Right cardiac atrium (tissue), 5 donors: Measurements from ENCODE around the gene NYAP2. TPM values are rescaled to one million over a fixed set of nuclear protein-coding genes. Genes with fewer than 3 reads are reported as not detected.

Source experiments
- ATAC-seq, 2 donors: fragments of 200-7000 bp; cut with Tn5 transposase; one replicate each; pipeline versions ENCODE4 v1.8.0 to v1.9.1; 2020; ENCODE audit warnings: moderate library complexity in 2 of 2, mild to moderate bottlenecking in 1 of 2
- DNase-seq, 3 donors: peaks; one replicate each; pipeline ENCODE4 v3.0.0-alpha.2; 2020
- H3K27ac ChIP-seq: one replicate; pipeline ENCODE4 v1.5.1; 2013; ENCODE audit warnings: mild to moderate bottlenecking, low read length, control low read depth, moderate library complexity
- H3K27me3 ChIP-seq: one replicate; pipeline ENCODE4 v1.6.1; 2013; ENCODE audit not compliant: control insufficient read depth, insufficient read depth
- H3K4me1 ChIP-seq: one replicate; pipeline ENCODE4 v1.6.1; 2013; ENCODE audit warnings: low read length; ENCODE audit not compliant: control insufficient read depth, insufficient read depth
- H3K4me3 ChIP-seq: one replicate; pipeline ENCODE4 v1.5.1; 2013; ENCODE audit warnings: low read length, control low read depth
- H3K9me3 ChIP-seq: one replicate; pipeline ENCODE4 v1.6.1; 2013; ENCODE audit warnings: low read length; ENCODE audit not compliant: control insufficient read depth
- WGBS: extraction: QIAGEN DNeasy Blood & Tissue Kit; methylation state at CpG from one replicate; pipeline ENCODE4 v1.1.7; 2013; 5-methylcytosine and 5-hydroxymethylcytosine counted together
- intact Hi-C, 4 donors: fragments of 100-400 bp; cut with DNase I; formaldehyde crosslinking; loops; one replicate each; pipeline versions ENCODE4 v1.11.0 to v1.14.0; 2022 to 2023
- polyA plus RNA-seq: library from polyadenylated mRNA; stranded (reverse); fragments of 200-250 nt; gene quantifications from one replicate; pipeline ENCODE4 v1.2.3, GENCODE V29; 2013
- total RNA-seq, 4 donors: library from RNA; stranded (reverse); fragmentation: NEBNext Ultra II Directional; extraction: Animal tissue kit (Norgen Biotek cat#: 25700); gene quantifications; one replicate each; pipeline ENCODE4 v1.2.1, GENCODE V29; 2021
- donor health status: healthy with polysubstance abuse.
- donor health status: DM: no; HTN: yes; CAD: no.
- donor health status: DM: no; HTN: no; CAD: no.
- donor health status: DM: no; HTN: yes; CAD: no; lungs with severe emphysema.
- donor health status: DM: yes; HTN: yes; CAD: no.

The NYAP2 gene
- total and polyA plus RNA-seq, 5 donors, result not detected

GRCh38 chr2:225400546-225401400 is 1.3 kb downstream of the NYAP2 start:
- ATAC-seq (no peak), DNase-seq (no peak)
- no peaks in the 10 kb centered on the region for H3K4me1 ChIP-seq
- no peaks in the 10 kb centered on the region for H3K9me3 ChIP-seq
- no peak overlapping the region for H3K27ac ChIP-seq
- H3K4me3 ChIP-seq, result no peak overlapping the region
- intact Hi-C loops, result no loop called here
- H3K27me3 ChIP-seq, result no peaks in the 10 kb centered on the region
- 68% methylated on average over 9 of the region's 9 CpGs for WGBS

- H3K9me3 ChIP-seq, result no peaks in the 10 kb centered on the region
- ATAC-seq (no peak), DNase-seq (no peak)
- no peaks in the 10 kb centered on the region for H3K27me3 ChIP-seq
- no peak overlapping the region for H3K27ac ChIP-seq
- H3K4me1 ChIP-seq, result no peaks in the 10 kb centered on the region
- intact Hi-C loops, result no loop called here
- 26% methylated on average over 1 of the region's 1 CpG for WGBS
- H3K4me3 ChIP-seq, result no peak overlapping the region
These were observed 2.8 kb downstream of the NYAP2 start for GRCh38 chr2:225402210-225402776.

GRCh38 chr2:225411452-225411851 is 11.9 kb downstream of the NYAP2 start:
- ATAC-seq (no peak), DNase-seq (no peak)
- Histone ChIP-seq H3K27me3 (no peaks in the 10 kb centered on the region), H3K9me3 (no peaks in the 10 kb centered on the region), H3K4me3 (no peak overlapping the region), H3K27ac (no peak overlapping the region), H3K4me1 (no peaks in the 10 kb centered on the region)
- intact Hi-C loops, result no loop called here
- WGBS, result 76% methylated on average over 3 of the region's 3 CpGs

GRCh38 chr2:225413786-225414185 is 14.3 kb downstream of the NYAP2 start:
- no peaks in the 10 kb centered on the region for H3K9me3 ChIP-seq
- WGBS, result 30% methylated on average over 2 of the region's 2 CpGs
- ATAC-seq (no peak), DNase-seq (no peak)
- no peaks in the 10 kb centered on the region for H3K27me3 ChIP-seq
- no peak overlapping the region for H3K4me3 ChIP-seq
- intact Hi-C loops, result no loop called here
- H3K27ac ChIP-seq, result no peak overlapping the region
- no peaks in the 10 kb centered on the region for H3K4me1 ChIP-seq

GRCh38 chr2:225414902-225415301 is 15.4 kb downstream of the NYAP2 start:
- intact Hi-C loops, result no loop called here
- no peak for ATAC-seq
- Histone ChIP-seq H3K27me3 (no peaks in the 10 kb centered on the region), H3K9me3 (no peaks in the 10 kb centered on the region), H3K4me3 (no peak overlapping the region), H3K27ac (no peak overlapping the region), H3K4me1 (no peaks in the 10 kb centered on the region)
- 48% methylated on average over 1 of the region's 1 CpG for WGBS
- DNase-seq, result no peak

- no peaks in the 10 kb centered on the region for H3K27me3 ChIP-seq
- ATAC-seq, result no peak
- no peak overlapping the region for H3K27ac ChIP-seq
- no peaks in the 10 kb centered on the region for H3K9me3 ChIP-seq
- no peak overlapping the region for H3K4me3 ChIP-seq
- no peaks in the 10 kb centered on the region for H3K4me1 ChIP-seq
- DNase-seq, result no peak
- intact Hi-C loops, result no loop called here
- 86% methylated on average over 2 of the region's 2 CpGs for WGBS
These were observed 15.8 kb downstream of the NYAP2 start for GRCh38 chr2:225415341-225415740.

- H3K4me1 ChIP-seq, result no peaks in the 10 kb centered on the region
- intact Hi-C loops, result no loop called here
- no peak overlapping the region for H3K27ac ChIP-seq
- DNase-seq, result no peak
- H3K27me3 ChIP-seq, result no peaks in the 10 kb centered on the region
- no peak overlapping the region for H3K4me3 ChIP-seq
- H3K9me3 ChIP-seq, result no peaks in the 10 kb centered on the region
- whole genome bisulfite sequencing, result 60% methylated on average over 2 of the region's 2 CpGs
- no peak for ATAC-seq
These were observed 16.3 kb downstream of the NYAP2 start for GRCh38 chr2:225415792-225416191.

GRCh38 chr2:225416616-225417367 is 17.3 kb downstream of the NYAP2 start:
- Histone ChIP-seq H3K9me3 (no peaks in the 10 kb centered on the region), H3K27me3 (no peaks in the 10 kb centered on the region), H3K4me1 (no peaks in the 10 kb centered on the region), H3K27ac (no peak overlapping the region), H3K4me3 (no peak overlapping the region)
- no peak for DNase-seq
- intact Hi-C loops, result no loop called here
- no peak for ATAC-seq
- WGBS, result 73% methylated on average over 3 of the region's 3 CpGs

GRCh38 chr2:225419033-225419432 is 19.5 kb downstream of the NYAP2 start:
- no peaks in the 10 kb centered on the region for H3K27me3 ChIP-seq
- no peak for DNase-seq
- H3K4me1 ChIP-seq, result no peaks in the 10 kb centered on the region
- H3K4me3 ChIP-seq, result no peak overlapping the region
- WGBS, result 89% methylated on average over 6 of the region's 6 CpGs
- H3K9me3 ChIP-seq, result no peaks in the 10 kb centered on the region
- H3K27ac ChIP-seq, result no peak overlapping the region
- no peak for ATAC-seq
- intact Hi-C loops, result no loop called here

GRCh38 chr2:225422145-225422544 is 22.6 kb downstream of the NYAP2 start:
- no peak for ATAC-seq
- no peaks in the 10 kb centered on the region for H3K9me3 ChIP-seq
- no peak overlapping the region for H3K27ac ChIP-seq
- 92% methylated on average over 2 of the region's 2 CpGs for WGBS
- H3K4me3 ChIP-seq, result no peak overlapping the region
- H3K27me3 ChIP-seq, result no peaks in the 10 kb centered on the region
- intact Hi-C loops, result no loop called here
- no peak for DNase-seq
- no peaks in the 10 kb centered on the region for H3K4me1 ChIP-seq

GRCh38 chr2:225425284-225425683 is 25.8 kb downstream of the NYAP2 start:
- intact Hi-C loops, result no loop called here
- WGBS, result 74% methylated on average over 1 of the region's 1 CpG

More at GRCh38 chr2:225425284-225425683, 25.8 kb downstream of the NYAP2 start:
- H3K4me3 ChIP-seq, result no peak overlapping the region
- no peaks in the 10 kb centered on the region for H3K27me3 ChIP-seq
- ATAC-seq (no peak), DNase-seq (no peak)
- no peaks in the 10 kb centered on the region for H3K4me1 ChIP-seq
- no peak overlapping the region for H3K27ac ChIP-seq
- H3K9me3 ChIP-seq, result no peaks in the 10 kb centered on the region
